ENCODE data around the gene HNRNPLL. TPM values are rescaled to one million over a fixed set of nuclear protein-coding genes. Genes with fewer than 3 reads are reported as not detected.

The HNRNPLL gene
- polyA plus RNA-seq, 1 of the 3 experiments (the other 2 are of a cell fraction), result 24.4 TPM

GRCh38 chr2:38551171-38551570 lies 51.6 kb downstream of the HNRNPLL start:
- 98% methylated on average over 3 of the region's 3 CpGs for WGBS (ENCODE audit: low lambda C conversion rate)
- ChIA-PET POLR2A (no interaction called here), CTCF (interaction anchor here (0.9 to 6.2 kb wide), 2 partner anchors 15 to 18 kb away, joined by 5 to 40 read pairs; no protein-coding TSS in a partner anchor)
- Histone ChIP-seq H3K27ac (ENCODE audit: low read depth in 2 of 2, low read length in 1 of 2) (no peak overlapping the region), H3K9me2 (no peaks in the 10 kb centered on the region), H2AFZ (ENCODE audit: low read depth) (no peak overlapping the region), H3K9ac (no peak overlapping the region), H3K4me1 (ENCODE audit: control insufficient read depth in 1 of 2, insufficient read depth in 2 of 2, low read depth in 1 of 2, low read length in 1 of 2) (peaks cover 0 to 2% of the 10 kb centered on the region in 2 experiments; a peak in 1 of 4 replicates), H4K20me1 (ENCODE audit: insufficient read depth) (no peaks in the 10 kb centered on the region), H3K9me3 (no peaks in the 10 kb centered on the region), H3K27me3 (ENCODE audit: insufficient read depth) (no peaks in the 10 kb centered on the region), H3K79me2 (ENCODE audit: insufficient read depth) (no peaks in the 10 kb centered on the region), H3K36me3 (replicated peaks in 1 of 2; ENCODE audit: control insufficient read depth in 1 of 2, insufficient read depth in 2 of 2, low read length in 1 of 2) (peaks cover 12 to 31% of the 10 kb centered on the region in 2 experiments), H3K4me3 (ENCODE audit: low read depth in 2 of 2, low read length in 1 of 2) (no peak overlapping the region), H3K4me2 (no peak overlapping the region), H3F3A (replicated peaks; ENCODE audit: insufficient read depth) (peaks cover 15% of the 10 kb centered on the region)
- DNase-seq, result no peak
- TF ChIP-seq JUND (IDR thresholded peaks at IDR 0.05), result no peak
- no peak for TF ChIP-seq RXRA (IDR thresholded peaks at IDR 0.05; ENCODE audit: borderline replicate concordance, low read depth)

GRCh38 chr2:38549851-38550250 lies 52.9 kb downstream of the HNRNPLL start:
- Histone ChIP-seq H3K9ac (no peak overlapping the region), H3K9me2 (no peaks in the 10 kb centered on the region), H3K27me3 (ENCODE audit: insufficient read depth) (no peaks in the 10 kb centered on the region), H3K4me3 (ENCODE audit: low read depth in 2 of 2, low read length in 1 of 2) (no peak overlapping the region), H3K9me3 (no peaks in the 10 kb centered on the region), H3F3A (replicated peaks; ENCODE audit: insufficient read depth) (peaks cover 15% of the 10 kb centered on the region), H4K20me1 (ENCODE audit: insufficient read depth) (no peaks in the 10 kb centered on the region), H3K36me3 (replicated peaks in 1 of 2; ENCODE audit: control insufficient read depth in 1 of 2, insufficient read depth in 2 of 2, low read length in 1 of 2) (peaks cover 9 to 25% of the 10 kb centered on the region in 2 experiments), H3K4me2 (no peak overlapping the region), H2AFZ (ENCODE audit: low read depth) (no peak overlapping the region), H3K4me1 (ENCODE audit: control insufficient read depth in 1 of 2, insufficient read depth in 2 of 2, low read depth in 1 of 2, low read length in 1 of 2) (peaks cover 0 to 2% of the 10 kb centered on the region in 2 experiments; a peak in 1 of 4 replicates), H3K79me2 (ENCODE audit: insufficient read depth) (no peaks in the 10 kb centered on the region), H3K27ac (ENCODE audit: low read depth in 2 of 2, low read length in 1 of 2) (no peak overlapping the region)
- 97% methylated on average over 4 of the region's 4 CpGs for WGBS (ENCODE audit: low lambda C conversion rate)
- no peak for DNase-seq
- POLR2A ChIA-PET, result no interaction called here
- no peak for TF ChIP-seq ELF1 (IDR thresholded peaks at IDR 0.05)
- CTCF ChIA-PET, result interaction anchor here (0.9 to 6.2 kb wide), 5 partner anchors 14 to 234 kb away, joined by 3 to 47 read pairs (median 24); no protein-coding TSS in a partner anchor

DNA sequence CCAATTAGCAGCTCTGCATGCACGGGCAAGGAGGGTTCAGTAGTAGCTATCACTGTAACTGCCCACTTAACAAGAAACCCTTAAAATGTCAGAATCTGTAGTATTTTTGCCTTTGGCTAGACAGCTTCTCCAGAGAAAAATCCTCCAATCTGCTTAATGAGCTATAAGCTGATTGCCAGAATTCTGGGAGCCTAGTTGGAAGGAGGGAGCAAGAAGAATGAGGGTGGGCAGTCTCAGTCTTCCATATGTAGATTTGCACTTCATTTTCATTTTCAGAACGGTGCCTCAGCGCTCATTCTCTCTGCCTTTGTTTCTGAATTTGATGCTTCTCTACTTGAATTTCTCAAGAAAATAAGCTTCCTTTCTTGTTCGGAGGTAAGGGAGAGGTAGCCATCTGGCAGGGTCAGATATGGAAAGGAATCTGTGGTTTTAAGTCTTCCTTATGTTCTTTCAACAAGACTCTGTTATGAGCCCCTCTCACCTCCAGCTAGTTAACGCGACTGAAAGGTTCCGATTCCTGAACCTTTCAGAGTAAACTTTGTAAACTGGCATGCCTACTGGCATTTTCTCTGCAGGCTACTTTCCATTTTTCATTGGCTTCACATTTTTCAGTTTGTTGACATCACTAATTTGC lies 53.5 kb downstream of the HNRNPLL start:
- no peak overlapping the region for H2AFZ ChIP-seq (ENCODE audit: low read depth)
- H3K36me3 ChIP-seq (replicated peaks in 1 of 2; ENCODE audit: control insufficient read depth in 1 of 2, insufficient read depth in 2 of 2, low read length in 1 of 2), result peaks cover 9 to 25% of the 10 kb centered on the region in 2 experiments
- H3K4me3 ChIP-seq (ENCODE audit: low read depth in 2 of 2, low read length in 1 of 2), result no peak overlapping the region
- no peaks in the 10 kb centered on the region for H4K20me1 ChIP-seq (ENCODE audit: insufficient read depth)
- no peaks in the 10 kb centered on the region for H3K9me2 ChIP-seq
- ChIA-PET CTCF (interaction anchor here (0.9 to 5.3 kb wide), 4 partner anchors 13 to 233 kb away, joined by 3 to 47 read pairs (median 14); no protein-coding TSS in a partner anchor), POLR2A (no interaction called here)
- no peak overlapping the region for H3K27ac ChIP-seq (ENCODE audit: low read depth in 2 of 2, low read length in 1 of 2)
- H3K27me3 ChIP-seq (ENCODE audit: insufficient read depth), result no peaks in the 10 kb centered on the region
- 96% methylated on average over 7 of the region's 7 CpGs for WGBS (ENCODE audit: low lambda C conversion rate)
- H3K79me2 ChIP-seq (ENCODE audit: insufficient read depth), result no peaks in the 10 kb centered on the region
- H3F3A ChIP-seq (replicated peaks; ENCODE audit: insufficient read depth), result peaks cover 19% of the 10 kb centered on the region
- H3K9me3 ChIP-seq, result no peaks in the 10 kb centered on the region
- DNase-seq, result no peak
- H3K9ac ChIP-seq, result no peak overlapping the region
- no peak overlapping the region for H3K4me2 ChIP-seq
- no peak for TF ChIP-seq JUND (IDR thresholded peaks at IDR 0.05)
- TF ChIP-seq, protein P1, sequence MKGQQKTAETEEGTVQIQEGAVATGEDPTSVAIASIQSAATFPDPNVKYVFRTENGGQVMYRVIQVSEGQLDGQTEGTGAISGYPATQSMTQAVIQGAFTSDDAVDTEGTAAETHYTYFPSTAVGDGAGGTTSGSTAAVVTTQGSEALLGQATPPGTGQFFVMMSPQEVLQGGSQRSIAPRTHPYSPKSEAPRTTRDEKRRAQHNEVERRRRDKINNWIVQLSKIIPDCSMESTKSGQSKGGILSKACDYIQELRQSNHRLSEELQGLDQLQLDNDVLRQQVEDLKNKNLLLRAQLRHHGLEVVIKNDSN (IDR thresholded peaks at IDR 0.05; ENCODE audit: borderline replicate concordance, low read depth), result no peak
- no peak for TF ChIP-seq FOXM1 (IDR thresholded peaks at IDR 0.05; ENCODE audit: low read depth)
- no peak for TF ChIP-seq RFX5 (IDR thresholded peaks at IDR 0.05; ENCODE audit: low read length)
- TF ChIP-seq FOSL2 (IDR thresholded peaks at IDR 0.05; ENCODE audit: borderline replicate concordance, low read depth), result no peak
- no peak for TF ChIP-seq POLR2AphosphoS5 (IDR thresholded peaks at IDR 0.05; ENCODE audit: low read depth, low read length)
- H3K4me1 ChIP-seq (ENCODE audit: control insufficient read depth in 1 of 2, insufficient read depth in 2 of 2, low read depth in 1 of 2, low read length in 1 of 2), result peaks cover 0 to 2% of the 10 kb centered on the region in 2 experiments; a peak in 1 of 4 replicates

All from SK-N-SH (cell line).